ENCODE results near the gene ZNF423. TPM values are rescaled to one million over a fixed set of nuclear protein-coding genes. Genes with fewer than 3 reads are reported as not detected.
A peak's percentile ranks its signal among the peaks of the same experiment; 100 is the strongest.

The ZNF423 gene
- total and polyA plus RNA-seq, 3 experiments from 2014 or later = not detected

DNA sequence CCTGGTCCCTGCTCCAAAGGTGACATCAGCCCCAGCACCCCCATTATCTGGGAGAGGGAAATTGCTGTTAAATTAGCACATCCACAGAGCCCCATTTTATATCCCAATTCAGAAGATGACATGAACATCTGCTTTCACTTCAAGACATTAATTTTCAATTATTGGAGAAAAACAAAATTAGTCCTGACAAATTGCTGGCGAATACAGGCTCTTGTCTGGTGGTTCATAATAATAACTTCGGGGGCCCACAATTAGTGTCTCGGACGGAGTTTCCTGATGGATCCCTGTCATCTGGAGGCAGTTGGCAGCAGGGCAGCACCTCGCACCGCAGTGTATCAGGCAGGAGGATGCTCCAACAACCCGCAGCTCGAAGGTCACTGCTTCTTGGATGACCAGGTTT, 7.4 kb downstream of the ZNF423 start:
- Histone ChIP-seq H3K27me3 (ENCODE audit: insufficient read depth, low read length, poor library complexity, severe bottlenecking) (peaks cover under 1% of the 10 kb centered on the region), H3K4me1 (ENCODE audit: insufficient read depth, low read length) (no peaks in the 10 kb centered on the region), H3K27ac (ENCODE audit: low read depth, low read length) (no peak overlapping the region), H3K9me3 (ENCODE audit: low read length) (no peaks in the 10 kb centered on the region), H3K4me3 (ENCODE audit: low read length) (no peak overlapping the region), H3K36me3 (ENCODE audit: insufficient read depth, low read length) (no peaks in the 10 kb centered on the region)
- POLR2A ChIA-PET = no interaction called here
- Mint-ChIP-seq H3K4me1 (peaks cover 0 to 5% (median under 1%) of the 10 kb centered on the region in 3 donors), H3K4me3 (no peak overlapping the region), H3K27ac (no peak overlapping the region), H3K27me3 (peaks cover 25 to 76% of the 10 kb centered on the region in 2 donors), H3K9me3 (no peaks in the 10 kb centered on the region), H3K36me3 (no peaks in the 10 kb centered on the region)
- no peak for DNase-seq
- CTCF ChIA-PET = no interaction called here

- peak overlapping the region in 1 of 7 donors; percentile 32 for H3K4me3 Mint-ChIP-seq
- no peak overlapping the region for H3K27ac ChIP-seq (ENCODE audit: low read depth, low read length)
These were observed 9.1 kb downstream of the ZNF423 start for GRCh38 chr16:49846800-49847199.

DNA sequence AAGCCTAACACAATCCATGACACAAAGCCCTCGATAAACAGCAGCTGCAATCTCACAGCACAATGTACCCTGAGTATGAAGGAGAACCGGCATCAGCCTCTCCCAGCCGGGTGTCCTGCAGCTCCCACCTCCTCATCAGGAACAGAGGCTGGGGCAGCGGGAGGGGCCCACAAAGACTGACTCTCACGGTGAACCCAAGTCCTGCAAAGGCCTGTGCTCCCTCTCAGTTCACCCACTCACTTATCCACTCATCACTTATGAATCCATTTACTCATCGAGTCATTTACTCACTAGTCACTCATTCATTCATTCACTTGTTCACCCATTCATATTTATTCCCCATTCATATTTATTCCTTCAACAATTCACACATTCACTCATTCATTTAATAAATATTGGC, 11.6 kb downstream of the ZNF423 start:
- no peaks in the 10 kb centered on the region for H3K9me3 ChIP-seq (ENCODE audit: low read length)
- POLR2A ChIA-PET = no interaction called here
- H3K36me3 ChIP-seq (ENCODE audit: insufficient read depth, low read length) = no peaks in the 10 kb centered on the region

More at GRCh38 chr16:49846800-49847199, 9.1 kb downstream of the ZNF423 start:
- Mint-ChIP-seq H3K27ac (no peak overlapping the region), H3K9me3 (no peaks in the 10 kb centered on the region), H3K27me3 (peaks cover 20 to 65% of the 10 kb centered on the region in 2 donors), H3K36me3 (no peaks in the 10 kb centered on the region), H3K4me1 (peaks cover 0 to 5% (median 0%) of the 10 kb centered on the region in 3 donors)
- DNase-seq = no peak
- H3K4me1 ChIP-seq (ENCODE audit: insufficient read depth, low read length) = no peaks in the 10 kb centered on the region
- POLR2A ChIA-PET = no interaction called here
- no peaks in the 10 kb centered on the region for H3K9me3 ChIP-seq (ENCODE audit: low read length)
- CTCF ChIA-PET = no interaction called here
- H3K27me3 ChIP-seq (ENCODE audit: insufficient read depth, low read length, poor library complexity, severe bottlenecking) = no peaks in the 10 kb centered on the region
- H3K36me3 ChIP-seq (ENCODE audit: insufficient read depth, low read length) = no peaks in the 10 kb centered on the region
- no peak overlapping the region for H3K4me3 ChIP-seq (ENCODE audit: low read length)

GRCh38 chr16:49843758-49844157, 12.2 kb downstream of the ZNF423 start:
- Histone ChIP-seq H3K4me1 (ENCODE audit: insufficient read depth, low read length) (no peaks in the 10 kb centered on the region), H3K27ac (ENCODE audit: low read depth, low read length) (no peak overlapping the region), H3K4me3 (ENCODE audit: low read length) (no peak overlapping the region), H3K36me3 (ENCODE audit: insufficient read depth, low read length) (no peaks in the 10 kb centered on the region), H3K9me3 (ENCODE audit: low read length) (no peaks in the 10 kb centered on the region), H3K27me3 (ENCODE audit: insufficient read depth, low read length, poor library complexity, severe bottlenecking) (no peaks in the 10 kb centered on the region)
- DNase-seq = no peak
- Mint-ChIP-seq H3K9me3 (no peaks in the 10 kb centered on the region), H3K4me1 (no peaks in the 10 kb centered on the region), H3K27me3 (peaks cover 19 to 56% of the 10 kb centered on the region in 2 donors), H3K36me3 (no peaks in the 10 kb centered on the region), H3K27ac (no peak overlapping the region), H3K4me3 (no peak overlapping the region)
- ChIA-PET POLR2A (no interaction called here), CTCF (interaction anchor here (0.8 kb wide), 1 partner anchor 14 kb away, joined by 3 read pairs; no protein-coding TSS in a partner anchor)

More for the DNA sequence above, 11.6 kb downstream of the ZNF423 start:
- no peaks in the 10 kb centered on the region for H3K27me3 ChIP-seq (ENCODE audit: insufficient read depth, low read length, poor library complexity, severe bottlenecking)
- H3K9me3 Mint-ChIP-seq = no peaks in the 10 kb centered on the region
- no peak overlapping the region for H3K4me3 Mint-ChIP-seq
- H3K27me3 Mint-ChIP-seq = peaks cover 19 to 62% of the 10 kb centered on the region in 2 donors
- no peak overlapping the region for H3K27ac ChIP-seq (ENCODE audit: low read depth, low read length)
- DNase-seq = no peak
- no peaks in the 10 kb centered on the region for H3K36me3 Mint-ChIP-seq
- no peaks in the 10 kb centered on the region for H3K4me1 ChIP-seq (ENCODE audit: insufficient read depth, low read length)
- CTCF ChIA-PET = interaction anchor here (0.8 kb wide), 1 partner anchor 13 kb away, joined by 3 read pairs; no protein-coding TSS in a partner anchor
- peaks cover 0 to 1% (median 0%) of the 10 kb centered on the region in 3 donors for H3K4me1 Mint-ChIP-seq
- H3K4me3 ChIP-seq (ENCODE audit: low read length) = no peak overlapping the region
- no peak overlapping the region for H3K27ac Mint-ChIP-seq

- no peak overlapping the region for H3K27ac ChIP-seq (ENCODE audit: low read depth, low read length)
- H3K9me3 ChIP-seq (ENCODE audit: low read length) = no peaks in the 10 kb centered on the region
- no peak overlapping the region for H3K27ac Mint-ChIP-seq
- no peaks in the 10 kb centered on the region for H3K4me1 Mint-ChIP-seq
- H3K27me3 Mint-ChIP-seq = peaks cover 19 to 52% of the 10 kb centered on the region in 2 donors
- no peak for DNase-seq
- no peaks in the 10 kb centered on the region for H3K27me3 ChIP-seq (ENCODE audit: insufficient read depth, low read length, poor library complexity, severe bottlenecking)
- CTCF ChIA-PET = no interaction called here
- no peaks in the 10 kb centered on the region for H3K9me3 Mint-ChIP-seq
- H3K36me3 ChIP-seq (ENCODE audit: insufficient read depth, low read length) = no peaks in the 10 kb centered on the region
- H3K4me3 ChIP-seq (ENCODE audit: low read length) = no peak overlapping the region
- H3K36me3 Mint-ChIP-seq = no peaks in the 10 kb centered on the region
- POLR2A ChIA-PET = no interaction called here
- H3K4me1 ChIP-seq (ENCODE audit: insufficient read depth, low read length) = no peaks in the 10 kb centered on the region
- no peak overlapping the region for H3K4me3 Mint-ChIP-seq
These were observed 12.9 kb downstream of the ZNF423 start for GRCh38 chr16:49842972-49843371.

GRCh38 chr16:49839017-49839825, 16.7 kb downstream of the ZNF423 start:
- Mint-ChIP-seq H3K9me3 (no peaks in the 10 kb centered on the region), H3K36me3 (no peaks in the 10 kb centered on the region), H3K27ac (no peak overlapping the region), H3K4me3 (no peak overlapping the region), H3K4me1 (no peaks in the 10 kb centered on the region), H3K27me3 (peaks cover 21 to 47% of the 10 kb centered on the region in 2 donors)
- Histone ChIP-seq H3K9me3 (ENCODE audit: low read length) (no peaks in the 10 kb centered on the region), H3K4me3 (ENCODE audit: low read length) (no peak overlapping the region), H3K27me3 (ENCODE audit: insufficient read depth, low read length, poor library complexity, severe bottlenecking) (no peaks in the 10 kb centered on the region), H3K36me3 (ENCODE audit: insufficient read depth, low read length) (no peaks in the 10 kb centered on the region), H3K4me1 (ENCODE audit: insufficient read depth, low read length) (no peaks in the 10 kb centered on the region), H3K27ac (ENCODE audit: low read depth, low read length) (no peak overlapping the region)
- CTCF ChIA-PET = no interaction called here
- POLR2A ChIA-PET = no interaction called here
- DNase-seq = no peak

GRCh38 chr16:49838441-49839016, 17.4 kb downstream of the ZNF423 start:
- Histone ChIP-seq H3K36me3 (ENCODE audit: insufficient read depth, low read length) (no peaks in the 10 kb centered on the region), H3K9me3 (ENCODE audit: low read length) (no peaks in the 10 kb centered on the region), H3K27ac (ENCODE audit: low read depth, low read length) (no peak overlapping the region), H3K4me1 (ENCODE audit: insufficient read depth, low read length) (no peaks in the 10 kb centered on the region), H3K27me3 (ENCODE audit: insufficient read depth, low read length, poor library complexity, severe bottlenecking) (no peaks in the 10 kb centered on the region), H3K4me3 (ENCODE audit: low read length) (no peak overlapping the region)
- Mint-ChIP-seq H3K4me3 (no peak overlapping the region), H3K4me1 (no peaks in the 10 kb centered on the region), H3K27ac (no peak overlapping the region), H3K9me3 (no peaks in the 10 kb centered on the region), H3K36me3 (no peaks in the 10 kb centered on the region), H3K27me3 (peaks cover 17 to 49% of the 10 kb centered on the region in 2 donors)
- DNase-seq = no peak
- POLR2A ChIA-PET = no interaction called here
- CTCF ChIA-PET = no interaction called here

DNA sequence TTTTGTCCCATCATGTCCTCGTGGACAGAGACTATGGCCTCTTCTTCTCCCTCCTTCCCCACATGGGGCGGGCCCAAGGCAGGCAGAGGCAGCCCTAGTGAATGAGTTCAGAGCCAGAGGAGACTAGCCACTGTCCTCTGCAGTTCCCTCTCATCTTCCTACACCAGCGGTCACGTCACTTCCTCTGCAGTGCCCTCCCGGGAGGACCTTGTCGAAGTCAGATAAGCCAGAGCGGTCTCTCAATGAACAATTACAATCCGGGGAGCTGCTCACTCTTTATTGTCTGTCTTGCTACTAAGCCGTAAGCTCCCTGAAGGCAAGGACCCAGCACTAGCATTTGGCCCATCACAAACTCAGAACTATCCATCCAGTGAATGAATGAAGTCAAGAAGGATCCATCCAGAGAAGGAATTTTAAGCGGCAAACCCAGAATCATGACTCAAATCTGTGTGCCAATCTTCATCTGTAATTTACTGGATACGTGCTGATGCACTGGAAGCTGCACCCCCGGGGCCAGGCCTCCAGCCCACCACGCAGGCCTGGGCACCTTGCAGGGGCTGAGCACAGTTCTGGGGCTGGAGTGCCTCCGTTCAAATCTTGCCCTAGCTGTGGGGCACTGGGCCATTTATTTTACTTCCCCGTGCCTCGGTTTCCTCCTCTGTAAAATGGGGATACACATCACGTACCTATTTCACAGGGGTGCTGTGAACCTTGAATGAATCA, 18.1 kb downstream of the ZNF423 start:
- Histone ChIP-seq H3K4me1 (ENCODE audit: insufficient read depth, low read length) (no peaks in the 10 kb centered on the region), H3K27me3 (ENCODE audit: insufficient read depth, low read length, poor library complexity, severe bottlenecking) (no peaks in the 10 kb centered on the region), H3K36me3 (ENCODE audit: insufficient read depth, low read length) (no peaks in the 10 kb centered on the region), H3K9me3 (ENCODE audit: low read length) (no peaks in the 10 kb centered on the region), H3K27ac (ENCODE audit: low read depth, low read length) (no peak overlapping the region), H3K4me3 (ENCODE audit: low read length) (no peak overlapping the region)
- H3K4me1 Mint-ChIP-seq = no peaks in the 10 kb centered on the region
- H3K27me3 Mint-ChIP-seq = peaks cover 17 to 47% of the 10 kb centered on the region in 2 donors
- ChIA-PET CTCF (no interaction called here), POLR2A (no interaction called here)
- H3K4me3 Mint-ChIP-seq = no peak overlapping the region
- H3K9me3 Mint-ChIP-seq = no peaks in the 10 kb centered on the region
- peak overlapping the region in 1 of 8 donors; percentile 5 for H3K27ac Mint-ChIP-seq
- no peak for DNase-seq
- H3K36me3 Mint-ChIP-seq = no peaks in the 10 kb centered on the region

All from CD8-positive, alpha-beta memory T cell (primary cell).